ENCODE measurements around the gene CFAP68. TPM values are rescaled to one million over a fixed set of nuclear protein-coding genes. Genes with fewer than 3 reads are reported as not detected.

Gene CFAP68
- total and polyA plus RNA-seq, 2 of the 13 experiments (the other 11 are each of a cell fraction or from before 2014, with no cell fraction given): 22.2 to 25.6 TPM

GRCh38 chr11:111926505-111927391, 47.4 kb downstream of the CFAP68 start (continued):
- TF ChIP-seq ZBTB40 (IDR thresholded peaks at IDR 0.05) (no peak), ZBTB40 (CRISPR knock-in tag; IDR thresholded peaks at IDR 0.05) (peak; percentile 73), SNAPC4 (CRISPR knock-in tag; IDR thresholded peaks at IDR 0.05) (no peak), ZNF124 (CRISPR knock-in tag; IDR thresholded peaks at IDR 0.05) (peak; percentile 32; the same call in 1 of the 2 replicates), SP2 (CRISPR knock-in tag; IDR thresholded peaks at IDR 0.05) (peak; percentile 79), PAXIP1 (CRISPR knock-in tag; conservative IDR thresholded peaks at IDR 0.05) (peak; percentile 86), ZNF704 (CRISPR knock-in tag; IDR thresholded peaks at IDR 0.05; ENCODE audit: borderline replicate concordance) (peak; percentile 74; the same call in 1 of the 2 replicates), JDP2 (CRISPR knock-in tag; IDR thresholded peaks at IDR 0.05; ENCODE audit: borderline replicate concordance) (no peak)
